HG02678 (cell line): Measurements from ENCODE around the gene PNMA5.

ENCODE experiments used
- ATAC-seq: cut with Tn5 transposase; IDR thresholded peaks from one replicate; pipeline ENCODE4 v1.9.1; 2021; ENCODE audit warnings: mild to moderate bottlenecking, moderate library complexity; ENCODE audit not compliant: unreplicated experiment

The PNMA5 gene

GRCh38 chrX:152958524-152959465 lies 35.1 kb downstream of the PNMA5 start:
- ATAC-seq, result peak; percentile 94

- ATAC-seq, result no peak
Observed at GRCh38 chrX:152958047-152958446, 35.9 kb downstream of the PNMA5 start.

GRCh38 chrX:152950786-152951185 lies 43.1 kb downstream of the PNMA5 start:
- ATAC-seq, result no peak

DNA sequence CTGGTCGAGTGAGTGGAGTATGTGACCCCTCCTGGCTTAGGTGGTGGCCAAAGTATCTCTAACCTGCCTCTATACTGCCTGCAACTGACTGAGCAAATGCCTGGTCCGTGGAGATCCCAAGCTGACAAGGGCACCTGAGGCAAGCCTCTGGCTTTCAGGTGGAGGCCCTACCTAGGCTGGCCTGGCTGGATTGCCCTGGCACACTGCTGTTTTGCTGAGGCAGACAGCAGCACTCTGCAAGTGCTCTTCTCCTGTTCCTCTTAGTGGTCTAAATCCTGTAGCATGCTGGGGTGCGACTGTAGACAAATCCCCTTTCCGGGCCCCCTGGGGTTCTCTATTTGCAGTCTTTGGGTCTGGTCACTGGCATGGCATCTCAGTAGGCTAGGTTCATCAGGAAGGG lies 44.8 kb downstream of the PNMA5 start:
- ATAC-seq, result no peak

GRCh38 chrX:152946681-152947080 lies 47.2 kb downstream of the PNMA5 start:
- ATAC-seq, result no peak

DNA sequence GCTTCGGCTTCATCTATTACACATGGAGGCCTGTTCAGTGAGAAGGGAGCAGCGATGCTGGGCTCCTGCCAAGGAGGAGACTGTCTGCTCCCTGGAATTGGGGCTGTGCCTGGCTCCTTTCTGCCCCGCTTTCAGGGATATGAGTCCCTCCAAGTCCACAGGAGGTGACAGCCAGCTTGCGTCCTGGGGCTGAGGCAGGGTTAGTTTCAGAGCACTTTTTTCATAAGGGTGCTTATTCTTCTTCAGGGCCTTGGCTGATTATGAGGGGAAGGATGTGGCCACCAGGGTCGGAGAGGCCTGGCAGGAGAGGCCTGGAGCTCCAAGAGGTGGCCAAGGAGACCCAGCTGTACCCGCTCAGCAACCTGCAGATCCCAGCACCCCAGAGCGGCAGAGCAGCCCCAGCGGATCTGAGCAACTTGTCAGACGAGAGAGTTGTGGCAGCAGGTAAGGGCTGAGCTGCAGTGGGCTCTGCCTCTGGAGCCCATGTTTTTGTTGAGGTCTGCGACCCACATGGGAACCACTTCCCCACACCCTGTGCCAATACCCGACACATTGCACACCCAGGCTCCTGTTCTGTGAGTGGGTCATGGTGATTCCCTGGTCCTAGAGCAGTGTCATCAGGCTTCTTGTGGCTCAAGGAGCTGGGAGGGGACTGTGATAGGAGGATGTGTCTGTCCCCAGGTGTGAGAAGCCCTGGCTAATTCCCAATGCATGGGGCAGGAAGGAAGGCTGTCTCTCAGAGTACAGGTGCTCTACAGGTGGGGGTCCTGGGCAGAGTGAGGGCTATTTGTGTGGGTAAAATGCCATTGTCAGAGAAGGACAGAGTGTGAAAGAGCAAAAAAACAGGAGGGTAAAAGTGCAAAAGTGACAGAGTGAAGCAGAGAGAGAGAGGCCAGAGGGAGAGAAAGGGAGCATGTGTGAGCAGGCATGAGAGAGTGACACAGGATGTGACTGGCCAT lies 48.6 kb downstream of the PNMA5 start:
- no peak for ATAC-seq

DNA sequence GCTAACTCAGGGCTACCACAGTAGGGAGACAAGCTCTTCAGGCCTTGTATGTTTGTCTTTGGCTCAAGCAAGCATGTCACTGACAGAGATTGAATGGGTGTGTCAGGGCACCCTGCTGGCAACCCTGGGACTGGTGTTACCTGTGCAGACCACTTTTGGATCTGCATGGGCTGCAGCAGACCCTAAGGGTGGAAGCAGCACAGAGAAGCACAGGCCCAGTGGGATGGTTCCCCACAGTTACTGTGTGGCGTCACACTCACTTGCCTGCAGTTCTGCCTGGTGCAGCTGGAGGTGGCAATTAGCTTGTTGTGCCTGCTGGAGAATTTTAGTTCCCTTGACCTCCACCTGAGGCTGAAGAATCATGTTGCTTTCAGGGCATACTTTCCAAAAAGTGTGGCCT lies 50.1 kb downstream of the PNMA5 start:
- ATAC-seq, result no peak

DNA sequence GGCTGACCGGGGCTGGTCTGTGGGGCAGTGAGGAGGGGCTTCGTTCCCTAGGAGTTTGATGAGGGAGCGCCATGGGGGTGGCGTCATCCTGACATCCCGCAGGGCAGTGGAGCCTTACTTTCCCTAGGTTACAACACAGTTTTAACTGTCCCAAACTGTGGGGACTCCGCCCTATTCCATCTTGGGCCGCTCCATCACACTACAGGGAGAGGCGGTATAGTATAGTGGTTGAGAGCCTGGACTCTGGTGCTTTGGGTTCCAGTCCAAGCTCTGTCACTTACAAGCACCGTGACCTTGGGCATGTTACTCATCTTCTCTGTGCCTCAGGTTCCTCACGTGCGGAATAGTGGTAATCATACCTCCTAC lies 51.9 kb downstream of the PNMA5 start:
- no peak for ATAC-seq

DNA sequence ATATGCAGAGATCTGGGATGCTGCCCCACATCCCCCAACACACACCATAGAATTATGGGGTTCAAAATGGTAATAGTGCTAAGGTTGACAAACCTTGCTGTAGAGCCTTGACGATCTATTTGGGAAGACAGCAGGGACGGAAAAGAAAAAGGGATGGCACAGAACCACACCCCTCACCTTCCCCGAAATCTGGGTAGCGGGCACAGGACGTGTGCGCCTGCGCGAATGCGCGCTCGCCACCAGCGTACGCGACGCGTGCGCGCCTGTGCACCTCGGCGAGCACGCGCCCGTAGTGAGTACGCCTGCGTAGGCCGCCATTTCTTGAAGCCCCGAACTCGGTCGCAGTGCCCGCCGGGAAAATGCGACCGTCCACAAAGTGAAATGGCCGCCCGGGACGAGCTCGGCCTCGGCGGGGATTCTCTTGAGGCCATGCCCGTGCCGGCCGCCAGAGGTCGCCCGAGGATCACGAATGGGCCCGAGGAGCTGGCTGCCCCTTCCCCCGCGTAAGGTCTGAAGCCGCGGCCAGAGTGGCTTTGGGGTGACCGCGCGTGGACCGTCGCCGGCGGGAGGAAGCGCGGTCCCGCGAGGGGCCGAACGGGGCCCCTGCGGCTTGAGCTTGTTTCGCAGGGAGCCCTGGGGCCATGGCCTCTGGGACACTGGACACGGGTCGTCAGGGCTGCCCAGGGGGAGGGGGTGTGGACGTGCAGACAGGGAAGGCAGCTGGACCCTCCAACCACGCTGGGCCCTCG lies 52.4 kb downstream of the PNMA5 start:
- ATAC-seq, result peak; percentile 97
